Urinary bladder (tissue), 4 donors: Measurements from ENCODE around the gene CYP2W1. TPM values are rescaled to one million over a fixed set of nuclear protein-coding genes. Genes with fewer than 3 reads are reported as not detected.
A peak's percentile ranks its signal among the peaks of the same experiment; 100 is the strongest.
"Not testable (repeated sequence)": the region's sequence is repeated elsewhere in the genome, so short reads cannot be mapped to it uniquely, and the experiment has no call there.

Source experiments
- DNase-seq: peaks from one replicate; pipeline ENCODE4 v3.0.0-alpha.2; 2015; ENCODE audit errors: extremely low spot score
- H3K27ac ChIP-seq: one replicate; pipeline ENCODE4 v1.5.1; 2013; ENCODE audit warnings: low read depth, mild to moderate bottlenecking, moderate library complexity
- H3K36me3 ChIP-seq: one replicate; pipeline ENCODE4 v1.6.1; 2013; ENCODE audit warnings: mild to moderate bottlenecking, moderate library complexity; ENCODE audit not compliant: insufficient read depth
- H3K4me1 ChIP-seq: one replicate; pipeline ENCODE4 v1.6.1; 2013; ENCODE audit warnings: mild to moderate bottlenecking, moderate library complexity; ENCODE audit not compliant: insufficient read depth
- H3K4me3 ChIP-seq: one replicate; pipeline ENCODE4 v1.5.1; 2013; ENCODE audit warnings: low read depth, low read length
- WGBS: extraction: QIAGEN DNeasy Blood & Tissue Kit; methylation state at CpG from one replicate; pipeline ENCODE4 v1.1.7; 2013; 5-methylcytosine and 5-hydroxymethylcytosine counted together
- polyA plus RNA-seq: library from polyadenylated mRNA; stranded (reverse); fragments of 200-250 nt; gene quantifications from one replicate; pipeline ENCODE4 v1.2.3, GENCODE V29; 2013
- small RNA-seq: library from RNA; depleted of rRNA; stranded (forward); fragments of <200 nt; gene quantifications from one replicate; pipeline ENCODE3, GENCODE V24; 2014
- total RNA-seq: library from RNA; depleted of rRNA; stranded (reverse); fragments of >200 nt; gene quantifications from one replicate; pipeline ENCODE4 v1.2.3, GENCODE V29; 2014
- donor health status: healthy with polysubstance abuse.
- donor health status: healthy.

CYP2W1 gene
- total and polyA plus RNA-seq, 2 donors = 0.22 to 7.5 TPM

DNA sequence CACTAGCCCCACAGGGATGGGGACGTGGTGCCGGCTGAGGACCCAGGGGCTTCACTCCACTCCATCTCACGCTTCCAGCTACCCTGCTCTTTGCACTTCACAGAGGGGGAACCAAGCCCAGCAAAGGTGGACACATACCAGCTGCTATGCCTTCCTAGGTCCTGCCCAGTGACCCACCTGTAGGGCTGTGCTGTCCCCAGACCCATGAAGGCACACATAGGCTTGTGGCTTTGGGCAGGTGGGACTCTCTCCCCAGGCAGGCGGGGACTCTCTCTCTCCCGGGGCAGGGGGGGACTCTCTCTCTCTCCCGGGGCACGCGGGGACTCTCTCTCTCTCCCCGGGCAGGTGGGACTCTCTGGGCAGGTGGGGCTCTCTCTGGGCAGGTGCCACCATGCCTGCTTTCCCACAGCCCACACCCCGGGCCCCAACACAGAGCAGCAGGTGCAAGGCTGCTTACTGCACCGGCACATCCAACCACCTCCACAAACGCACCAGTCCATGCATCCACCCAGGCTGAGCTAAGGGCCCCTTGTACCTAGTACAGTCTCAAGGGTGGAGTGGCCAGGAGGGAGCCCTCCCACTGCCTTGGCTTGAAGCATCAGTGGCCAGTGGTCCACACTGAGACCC is 47.6 kb downstream of the CYP2W1 start:
- WGBS = 87% methylated on average over 12 of the region's 12 CpGs
- no peak overlapping the region for H3K4me3 ChIP-seq
- no peaks in the 10 kb centered on the region for H3K4me1 ChIP-seq
- H3K36me3 ChIP-seq = no peaks in the 10 kb centered on the region
- H3K27ac ChIP-seq = no peak overlapping the region
- no peak for DNase-seq

DNA sequence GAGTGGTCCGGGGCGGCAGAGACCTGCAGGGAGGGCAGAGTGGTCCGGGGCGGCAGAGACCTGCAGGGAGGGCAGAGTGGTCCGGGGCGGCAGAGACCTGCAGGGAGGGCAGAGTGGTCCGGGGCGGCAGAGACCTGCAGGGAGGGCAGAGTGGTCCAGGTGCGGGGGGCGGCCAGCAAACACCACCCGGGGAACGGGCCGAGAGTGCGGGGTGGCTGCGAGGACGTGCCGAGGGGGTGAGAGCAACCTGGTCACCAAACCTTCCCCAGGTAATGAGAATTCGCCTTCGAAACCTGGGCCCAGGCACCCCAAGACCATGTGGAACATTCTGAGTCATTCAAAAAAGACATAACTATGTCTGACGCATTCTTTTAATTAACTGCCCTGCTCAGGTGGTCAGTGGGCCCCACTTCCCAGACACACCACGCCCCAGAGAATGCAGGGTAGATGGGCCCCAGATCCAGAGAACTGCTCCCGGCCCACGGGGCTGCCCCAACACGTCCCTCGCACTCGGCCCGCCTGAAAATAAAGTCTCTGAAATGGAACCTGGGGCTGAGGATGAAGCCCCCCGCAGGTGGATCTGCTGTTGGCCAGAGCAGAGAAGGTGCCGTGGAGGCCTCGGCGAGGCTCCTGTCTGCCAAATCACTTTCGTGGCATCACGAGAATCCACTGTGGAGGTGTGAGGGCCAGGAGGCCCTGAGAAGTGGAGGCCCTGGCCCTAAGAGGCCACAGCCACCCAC is 48.9 kb downstream of the CYP2W1 start:
- 94% methylated on average over 28 of the region's 33 CpGs for WGBS
- H3K4me1 ChIP-seq = no peaks in the 10 kb centered on the region
- H3K27ac ChIP-seq = no peak overlapping the region
- no peak overlapping the region for H3K4me3 ChIP-seq
- no peaks in the 10 kb centered on the region for H3K36me3 ChIP-seq
- no peak for DNase-seq

GRCh38 chr7:1032536-1033181 is 49.7 kb downstream of the CYP2W1 start:
- H3K27ac ChIP-seq = no peak overlapping the region
- 93% methylated on average over 25 of the region's 25 CpGs for WGBS
- DNase-seq = no peak
- no peaks in the 10 kb centered on the region for H3K4me1 ChIP-seq
- H3K36me3 ChIP-seq = no peaks in the 10 kb centered on the region
- H3K4me3 ChIP-seq = no peak overlapping the region

- no peak overlapping the region for H3K4me3 ChIP-seq
- no peaks in the 10 kb centered on the region for H3K36me3 ChIP-seq
- no peaks in the 10 kb centered on the region for H3K4me1 ChIP-seq
- DNase-seq = no peak
- H3K27ac ChIP-seq = no peak overlapping the region
- 89% methylated on average over 20 of the region's 20 CpGs for WGBS
These were observed 50.7 kb downstream of the CYP2W1 start for GRCh38 chr7:1033546-1034145.

DNA sequence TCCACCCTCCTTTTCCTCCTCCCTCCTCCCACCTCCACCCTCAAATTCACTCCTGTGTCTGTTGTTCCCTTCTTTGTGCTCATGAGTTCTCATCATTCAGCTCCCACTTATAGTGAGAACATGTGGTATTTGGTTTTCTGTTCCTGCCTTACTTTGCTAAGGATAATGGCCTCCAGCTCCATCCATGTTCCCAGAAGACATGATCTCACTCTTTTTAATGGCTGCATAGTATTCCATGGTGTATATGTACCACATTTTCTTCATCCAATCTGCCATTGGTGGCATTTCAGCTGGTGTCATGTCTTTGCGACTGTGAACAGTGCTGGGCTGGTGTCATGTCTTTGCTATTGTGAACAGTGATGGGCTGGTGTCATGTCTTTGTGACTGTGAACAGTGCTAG is 51.8 kb downstream of the CYP2W1 start:
- not testable (repeated sequence) for DNase-seq, H3K4me1 ChIP-seq, H3K36me3 ChIP-seq, H3K27ac ChIP-seq, H3K4me3 ChIP-seq
- WGBS = 97% methylated on average over 1 of the region's 1 CpG

DNA sequence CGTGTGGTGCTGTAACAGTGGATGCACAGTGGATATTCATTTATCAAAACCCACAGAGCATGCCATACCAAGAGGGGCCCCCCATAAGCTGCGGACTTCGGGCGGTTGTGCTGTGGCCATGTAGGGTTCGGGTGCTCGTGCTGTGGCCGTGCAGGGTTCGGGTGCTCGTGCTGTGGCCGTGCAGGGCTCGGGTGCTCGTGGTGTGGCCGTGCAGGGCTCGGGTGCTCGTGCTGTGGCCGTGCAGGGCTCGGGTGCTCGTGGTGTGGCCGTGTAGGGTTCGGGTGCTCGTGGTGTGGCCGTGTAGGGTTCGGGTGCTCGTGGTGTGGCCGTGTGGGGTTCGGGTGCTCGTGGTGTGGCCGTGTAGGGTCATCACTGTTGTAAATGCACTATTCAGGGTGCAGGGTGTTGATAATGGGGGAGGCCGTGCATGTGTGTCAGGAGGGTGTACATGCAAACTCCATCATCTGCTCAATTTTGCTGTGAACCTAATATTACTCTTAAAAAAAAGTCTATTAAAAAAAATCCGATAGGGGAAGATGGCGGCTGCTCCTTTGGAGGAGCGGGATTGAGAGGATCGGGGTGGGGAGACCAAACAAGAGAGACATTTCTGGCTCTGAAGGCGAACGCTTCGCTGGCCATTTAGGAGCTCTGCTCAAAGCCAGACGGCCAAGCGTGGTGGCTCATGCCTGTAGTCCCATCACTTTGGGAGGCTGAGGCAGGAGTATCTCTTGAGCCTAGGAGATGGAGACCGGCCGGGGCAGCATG is 53.4 kb downstream of the CYP2W1 start:
- not testable (repeated sequence) for H3K27ac ChIP-seq, DNase-seq, H3K36me3 ChIP-seq, H3K4me3 ChIP-seq, H3K4me1 ChIP-seq
- 97% methylated on average over 40 of the region's 40 CpGs for WGBS

Small RNAs within 50 kb of the gene (small RNA-seq; reads per million reads assigned to genes)
- 37.5 reads per million, percentile 96 among the genes with 10 or more reads in this experiment for gene MIR339

Other genes with a start within 250 kb of the CYP2W1 start
- gene SUN1, start 150.7 kb upstream of the CYP2W1 start, total RNA-seq = 238 TPM
- 103 TPM for gene SUN1, start 150.7 kb upstream of the CYP2W1 start, polyA plus RNA-seq
- 11.6 TPM for gene GET4, start 106.6 kb upstream of the CYP2W1 start, total RNA-seq
- gene GET4, start 106.6 kb upstream of the CYP2W1 start, polyA plus RNA-seq = 42.4 TPM
- gene ADAP1, start 28.5 kb upstream of the CYP2W1 start, total RNA-seq = 11.7 TPM
- 13.7 TPM for gene ADAP1, start 28.5 kb upstream of the CYP2W1 start, polyA plus RNA-seq
- 24.0 TPM for gene COX19, start 7.6 kb upstream of the CYP2W1 start, total RNA-seq
- 6.5 TPM for gene COX19, start 7.6 kb upstream of the CYP2W1 start, polyA plus RNA-seq
- 3.1 TPM for gene GPR146, start 61.4 kb downstream of the CYP2W1 start, total RNA-seq
- gene GPR146, start 61.4 kb downstream of the CYP2W1 start, polyA plus RNA-seq = 43.9 TPM
- gene GPER1, start 104.9 kb downstream of the CYP2W1 start, total RNA-seq = 1.9 TPM
- 12.7 TPM for gene GPER1, start 104.9 kb downstream of the CYP2W1 start, polyA plus RNA-seq
- 12.2 TPM for gene ZFAND2A, start 177.0 kb downstream of the CYP2W1 start, total RNA-seq
- gene ZFAND2A, start 177.0 kb downstream of the CYP2W1 start, polyA plus RNA-seq = 34.2 TPM
- not detected for gene UNCX, start 249.7 kb downstream of the CYP2W1 start, total RNA-seq
- gene UNCX, start 249.7 kb downstream of the CYP2W1 start, polyA plus RNA-seq = not detected